ENCODE measurements around the gene KLF16.
"Not testable (repeated sequence)": the region's sequence is repeated elsewhere in the genome, so short reads cannot be mapped to it uniquely, and the experiment has no call there.

The KLF16 gene

GRCh38 chr19:1863328-1863637 is at the start of gene KLF16:
Gene KLF16 (minus strand): TSS chr19:1863579. CDS start chr19:1863497, 82 bp downstream.
- in situ Hi-C loops (cut with MboI; ENCODE audit: low sequenced_read_pairs): no loop called here

- in situ Hi-C loops (cut with MboI; ENCODE audit: low sequenced_read_pairs): no loop called here
Observed at GRCh38 chr19:1912760-1913505, 49.6 kb upstream of the KLF16 start.

DNA sequence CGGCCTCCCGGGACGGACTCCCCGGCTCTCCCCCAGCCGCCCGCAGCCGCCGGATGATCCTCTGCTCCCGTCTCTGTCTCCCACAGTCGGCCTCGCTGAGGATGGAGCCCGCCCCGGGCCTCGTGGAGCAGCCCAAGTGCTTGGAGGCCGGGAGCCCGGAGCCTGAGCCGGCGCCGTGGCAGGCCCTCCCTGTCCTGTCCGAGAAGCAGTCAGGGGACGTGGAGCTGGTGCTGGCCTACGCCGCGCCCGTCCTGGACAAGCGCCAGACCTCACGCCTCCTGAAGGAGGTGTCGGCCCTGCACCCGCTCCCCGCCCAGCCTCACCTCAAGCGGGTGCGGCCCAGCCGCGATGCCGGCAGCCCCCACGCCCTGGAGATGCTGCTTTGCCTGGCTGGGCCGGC is 48.6 kb upstream of the KLF16 start:
- in situ Hi-C loops (cut with MboI; ENCODE audit: low sequenced_read_pairs): no loop called here

- in situ Hi-C loops (cut with MboI; ENCODE audit: low sequenced_read_pairs): no loop called here
Observed at GRCh38 chr19:1911098-1911497, 47.7 kb upstream of the KLF16 start.

- in situ Hi-C loops (cut with MboI; ENCODE audit: low sequenced_read_pairs): no loop called here
Observed at GRCh38 chr19:1910177-1910576, 46.8 kb upstream of the KLF16 start.

DNA sequence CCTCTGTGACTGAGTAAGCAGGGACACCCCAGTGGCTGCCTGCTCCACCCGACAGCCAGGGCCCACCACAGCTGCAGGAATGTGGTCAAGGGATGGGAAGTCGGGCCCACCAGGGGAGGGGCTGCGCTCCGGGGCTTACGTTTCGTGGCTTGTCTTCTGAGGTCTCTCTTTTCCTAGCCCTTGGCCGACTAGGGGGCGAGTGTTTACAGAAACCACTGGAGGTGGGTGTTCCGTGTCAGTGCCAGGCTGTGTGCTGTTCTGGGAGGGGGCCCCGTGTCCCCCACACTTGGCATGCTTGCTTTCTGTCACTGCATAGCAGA is 46.3 kb upstream of the KLF16 start:
- in situ Hi-C loops (cut with MboI; ENCODE audit: low sequenced_read_pairs): no loop called here

- in situ Hi-C loops (cut with MboI; ENCODE audit: low sequenced_read_pairs): no loop called here
Observed at GRCh38 chr19:1908364-1908678, 44.9 kb upstream of the KLF16 start.

- in situ Hi-C loops (cut with MboI; ENCODE audit: low sequenced_read_pairs): no loop called here
Observed at GRCh38 chr19:1907563-1908363, 44.4 kb upstream of the KLF16 start.

- in situ Hi-C loops (cut with MboI; ENCODE audit: low sequenced_read_pairs): no loop called here
Observed at GRCh38 chr19:1906985-1907562, 43.7 kb upstream of the KLF16 start.

- in situ Hi-C loops (cut with MboI; ENCODE audit: low sequenced_read_pairs): no loop called here
Observed at GRCh38 chr19:1905863-1906375, 42.5 kb upstream of the KLF16 start.

GRCh38 chr19:1905110-1905862 is 41.9 kb upstream of the KLF16 start, which contains the start of the genes ADAT3 and SCAMP4:
Gene ADAT3 (plus strand): TSS chr19:1905399. CDS start chr19:1912048, 6,649 bp downstream.
Gene SCAMP4 (plus strand): TSS chr19:1905399. CDS start chr19:1915020, 9,621 bp downstream.
- in situ Hi-C loops (cut with MboI; ENCODE audit: low sequenced_read_pairs): no loop called here

- in situ Hi-C loops (cut with MboI; ENCODE audit: low sequenced_read_pairs): no loop called here
Observed at GRCh38 chr19:1904860-1905109, 41.4 kb upstream of the KLF16 start.

DNA sequence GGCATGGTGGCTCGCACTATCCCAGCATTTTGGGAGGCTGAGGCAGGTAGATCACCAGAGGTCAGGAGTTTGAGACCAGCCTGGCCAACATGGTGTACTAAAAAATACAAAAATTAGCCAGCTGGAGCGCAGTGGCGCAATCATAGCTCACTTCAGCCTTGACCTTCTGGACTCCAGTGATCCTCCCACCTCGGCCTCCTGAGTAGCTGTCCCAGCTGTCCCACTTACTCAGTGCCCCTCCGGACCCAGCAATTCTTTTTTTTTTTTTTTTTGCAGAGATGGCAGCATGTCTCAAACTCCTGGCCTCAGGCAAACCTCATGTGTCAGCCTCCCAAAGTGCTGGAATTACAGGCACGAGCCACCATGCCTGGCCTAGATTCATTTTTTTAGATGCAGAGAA is 39.5 kb upstream of the KLF16 start:
- in situ Hi-C loops (cut with MboI; ENCODE audit: low sequenced_read_pairs): no loop called here

DNA sequence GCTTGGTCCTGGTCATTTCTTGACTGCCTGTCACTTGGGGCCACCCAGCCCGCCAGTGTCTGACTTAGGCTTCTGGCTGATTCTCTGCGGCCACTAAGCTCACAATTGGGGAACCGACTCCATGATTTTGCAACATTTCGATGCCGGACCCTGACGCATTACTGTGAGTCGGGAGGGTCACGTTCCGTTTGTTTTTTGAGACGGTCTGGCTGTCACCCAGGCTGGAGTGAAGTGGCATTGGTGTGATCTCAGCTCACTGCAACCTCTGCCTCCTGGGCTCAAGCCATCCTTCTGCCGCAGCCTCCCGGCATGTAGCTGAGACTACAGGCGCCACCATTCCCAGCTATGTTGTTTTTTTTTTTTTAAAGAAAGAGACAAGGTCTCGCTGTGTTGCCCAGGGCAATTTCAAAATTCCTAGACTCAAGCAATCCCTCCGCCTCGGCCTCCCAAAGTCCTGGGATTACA is 38.6 kb upstream of the KLF16 start:
- in situ Hi-C loops (cut with MboI; ENCODE audit: low sequenced_read_pairs): no loop called here

- in situ Hi-C loops (cut with MboI; ENCODE audit: low sequenced_read_pairs): no loop called here
Observed at GRCh38 chr19:1896508-1896907, 33.1 kb upstream of the KLF16 start.

GRCh38 chr19:1893791-1894190 is 30.4 kb upstream of the KLF16 start:
- in situ Hi-C loops (cut with MboI; ENCODE audit: low sequenced_read_pairs): no loop called here

- in situ Hi-C loops (cut with MboI; ENCODE audit: low sequenced_read_pairs): no loop called here
Observed at GRCh38 chr19:1889907-1890306, 26.5 kb upstream of the KLF16 start.

GRCh38 chr19:1888385-1888784 is 25.0 kb upstream of the KLF16 start:
- in situ Hi-C loops (cut with MboI; ENCODE audit: low sequenced_read_pairs): no loop called here

- in situ Hi-C loops (cut with MboI; ENCODE audit: low sequenced_read_pairs): not testable (repeated sequence)
Observed at GRCh38 chr19:1886360-1886759, 23.0 kb upstream of the KLF16 start.

DNA sequence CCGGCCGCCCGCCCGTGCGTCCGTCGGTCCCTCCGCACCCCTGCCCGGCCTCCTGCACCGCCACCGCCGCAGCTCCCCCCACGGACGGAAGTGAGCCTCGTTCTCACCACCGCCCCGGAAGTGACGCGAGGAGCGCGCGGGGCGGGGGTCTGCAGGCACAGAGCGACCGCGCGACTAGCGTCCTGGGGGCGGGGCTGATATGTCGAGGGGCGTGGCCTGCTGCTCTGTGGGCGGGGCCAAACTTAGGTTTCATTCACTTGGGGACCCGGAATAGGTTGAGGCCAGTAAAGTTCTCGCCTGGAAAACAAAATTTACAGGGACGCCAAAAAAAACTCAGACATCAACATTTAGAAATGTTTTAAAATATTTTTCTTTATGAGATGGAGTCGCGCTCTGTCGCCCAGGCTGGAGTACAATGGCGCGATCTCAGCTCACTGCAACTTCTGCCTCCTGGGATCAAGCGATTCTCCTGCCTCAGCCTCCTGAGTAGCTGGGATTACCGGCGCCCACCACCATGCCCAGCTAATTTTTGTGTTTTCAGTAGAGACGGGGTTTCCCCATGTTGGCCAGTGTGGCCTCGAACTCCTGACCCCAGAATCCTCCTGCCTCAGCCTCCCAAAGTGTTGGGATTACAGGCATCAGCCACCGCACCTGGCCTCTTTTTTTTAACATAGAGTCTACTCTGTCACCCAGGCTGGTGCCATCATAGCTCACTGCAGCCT is 22.2 kb upstream of the KLF16 start, which contains the start of gene ABHD17A:
Gene ABHD17A (minus strand): TSS at position 99 of the 722 bp plus-strand sequence. CDS start 3,930 bp downstream, outside the sequence.
- in situ Hi-C loops (cut with MboI; ENCODE audit: low sequenced_read_pairs): not testable (repeated sequence)

All from hTERT RPE-1 (cell line).